SK-N-MC (cell line): ENCODE results near the gene XXYLT1.

ENCODE experiments used
- EZH2 ChIP-seq: fragments of 200-600 bp; sonication (generic); IDR thresholded peaks from one replicate; pipeline ENCODE4 v1.6.1; 2017; ENCODE audit warnings: antibody characterized with exemption
- FOXP2 ChIP-seq: optimal IDR thresholded peaks from 2 replicates; pipeline ENCODE3; 2011; ENCODE audit warnings: mild to moderate bottlenecking, moderate library complexity; ENCODE audit not compliant: insufficient read depth; ENCODE audit errors: extremely low read length, control extremely low read depth
- POLR2AphosphoS5 ChIP-seq: IDR thresholded peaks from 2 replicates; pipeline ENCODE4 v1.6.1; 2012; ENCODE audit warnings: mild to moderate bottlenecking, low read depth, low read length, borderline replicate concordance

DNA sequence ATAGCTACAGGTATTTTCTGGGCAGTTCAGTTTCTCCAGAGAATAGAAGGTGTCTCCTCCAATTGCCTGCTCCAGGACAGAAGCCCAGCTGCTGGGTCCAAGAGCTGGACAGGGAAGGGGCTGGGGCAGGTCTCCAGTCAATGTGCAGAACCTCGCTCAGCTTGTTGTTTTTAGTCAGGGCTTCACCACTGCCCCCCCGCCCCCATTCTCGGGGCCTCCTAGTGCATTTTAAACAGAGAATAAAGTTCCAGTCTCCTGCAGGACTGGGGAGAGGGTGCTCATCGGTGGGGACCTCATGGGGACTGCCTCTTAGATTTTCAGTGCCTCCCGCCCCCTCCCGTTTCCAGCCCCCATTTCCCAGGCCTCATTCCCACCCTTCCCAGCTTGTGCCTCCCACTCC is 216.6 kb downstream of the XXYLT1 start:
- no peak for TF ChIP-seq POLR2AphosphoS5
- TF ChIP-seq EZH2: no peak
- TF ChIP-seq FOXP2: no peak
